Measurements from ENCODE around the gene GTSF1L. TPM values are rescaled to one million over a fixed set of nuclear protein-coding genes. Genes with fewer than 3 reads are reported as not detected.

The GTSF1L gene
- not detected for total RNA-seq

DNA sequence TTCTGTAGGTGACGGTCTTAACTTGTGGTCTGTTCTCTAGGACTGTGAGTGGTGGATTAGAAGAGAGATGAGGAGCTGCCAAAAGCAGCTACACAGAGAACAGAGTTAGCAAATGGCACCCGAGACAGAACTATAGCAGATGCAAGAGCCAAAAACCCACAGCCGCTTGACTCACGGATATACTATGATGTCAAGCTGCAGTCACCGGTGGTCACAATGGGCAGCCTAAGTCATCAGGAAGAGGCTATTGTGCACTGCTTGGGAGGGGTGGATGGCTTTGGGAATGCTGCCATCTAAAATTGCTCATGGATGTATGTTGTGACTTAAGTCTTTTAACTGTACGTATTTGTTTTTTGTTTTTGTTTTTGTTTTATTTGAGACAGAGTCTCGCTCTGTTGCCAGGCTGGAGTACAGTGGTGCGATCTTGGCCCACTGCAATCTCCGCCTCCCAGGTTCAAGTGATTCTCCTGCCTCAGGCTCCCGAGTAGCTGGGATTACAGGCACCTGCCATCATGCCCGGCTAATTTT is at the start of gene GTSF1L:
GTSF1L (minus strand) TSS at position 192 of the 528 bp plus-strand sequence. CDS start 308 bp downstream, outside the sequence.
- intact Hi-C loops (cut with DNase I), result no loop called here
- Histone ChIP-seq H3K9me3 (no peaks in the 10 kb centered on the region), H3K27ac (no peak within 1 kb of the TSS), H3K4me3 (no peak within 1 kb of the TSS), H3K36me3 (no peaks in the 10 kb centered on the region), H3K4me1 (no peaks in the 10 kb centered on the region), H3K27me3 (no peaks in the 10 kb centered on the region)
- no peak for DNase-seq (ENCODE audit: low spot score in 2 of 2)
- TF ChIP-seq CTCF (IDR thresholded peaks at IDR 0.05), result no peak

- no peak overlapping the region for H3K4me3 ChIP-seq
- TF ChIP-seq CTCF (IDR thresholded peaks at IDR 0.05), result no peak
- H3K4me1 ChIP-seq, result no peaks in the 10 kb centered on the region
- no peaks in the 10 kb centered on the region for H3K36me3 ChIP-seq
- H3K9me3 ChIP-seq, result peaks cover 0 to 13% of the 10 kb centered on the region in 2 donors
- H3K27me3 ChIP-seq, result no peaks in the 10 kb centered on the region
- intact Hi-C loops (cut with DNase I), result no loop called here
- DNase-seq (ENCODE audit: low spot score in 2 of 2), result no peak
- H3K27ac ChIP-seq, result no peak overlapping the region
Measured at GRCh38 chr20:43774754-43775153, 48.0 kb upstream of the GTSF1L start.

DNA sequence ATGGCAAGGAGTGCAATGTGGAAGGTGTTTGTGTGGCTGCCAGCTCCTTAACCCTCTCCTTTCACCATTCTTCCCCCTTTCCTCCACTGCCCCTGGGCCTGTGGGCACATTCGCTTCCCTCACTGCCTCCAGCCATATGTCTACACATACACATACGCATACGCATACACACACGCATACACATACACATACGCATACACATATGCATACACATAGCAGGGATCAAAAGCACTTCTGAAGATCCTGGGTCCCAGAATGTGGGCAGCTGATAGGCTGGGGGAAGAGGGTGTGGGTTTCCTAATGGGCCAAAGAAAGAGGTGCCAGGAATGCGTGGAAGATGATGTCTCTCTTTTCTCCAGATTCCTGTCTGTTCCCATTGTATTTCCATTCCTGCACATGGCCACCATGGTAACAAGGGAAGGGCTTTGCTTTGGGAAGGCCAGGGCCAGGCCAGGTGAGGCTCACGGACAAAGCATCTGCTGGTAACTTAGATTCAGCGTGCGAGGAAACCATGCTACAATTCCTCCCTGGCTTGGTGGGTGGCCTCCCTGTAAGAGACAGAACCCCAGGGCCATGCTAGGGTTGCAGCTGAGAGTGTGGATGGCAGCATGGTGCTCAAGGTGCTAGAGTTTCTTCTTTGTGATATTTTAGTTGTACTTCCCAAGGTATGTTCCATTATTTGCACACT is 44.8 kb upstream of the GTSF1L start:
- intact Hi-C loops (cut with DNase I), result no loop called here
- H3K27ac ChIP-seq, result no peak overlapping the region
- no peak for TF ChIP-seq CTCF (IDR thresholded peaks at IDR 0.05)

DNA sequence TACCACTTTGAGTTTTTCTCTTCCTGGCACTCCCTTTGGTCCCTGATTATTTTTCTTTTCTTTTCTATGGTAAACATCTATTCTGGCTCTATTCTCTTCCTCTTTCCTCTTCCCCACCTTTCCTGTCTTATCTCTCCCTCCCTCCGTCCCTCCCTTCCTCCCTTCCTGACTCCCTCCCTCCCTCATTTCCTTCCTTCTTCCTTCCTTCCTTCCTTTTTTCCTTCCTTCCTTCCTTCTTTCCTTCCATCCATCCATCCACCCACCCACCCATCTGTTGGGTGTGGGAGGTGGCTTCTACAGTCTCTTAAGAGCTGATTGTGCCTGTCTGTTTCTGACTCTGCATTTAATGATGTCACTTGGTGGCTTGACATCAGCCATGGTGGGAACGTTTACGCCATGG is 43.5 kb upstream of the GTSF1L start:
- TF ChIP-seq CTCF (IDR thresholded peaks at IDR 0.05), result no peak
- H3K36me3 ChIP-seq, result no peaks in the 10 kb centered on the region
- DNase-seq (ENCODE audit: low spot score in 2 of 2), result no peak
- no peak overlapping the region for H3K4me3 ChIP-seq
- intact Hi-C loops (cut with DNase I), result no loop called here
- H3K27me3 ChIP-seq, result no peaks in the 10 kb centered on the region
- H3K4me1 ChIP-seq, result peaks cover 5% of the 10 kb centered on the region in 2 donors
- H3K27ac ChIP-seq, result no peak overlapping the region
- H3K9me3 ChIP-seq, result no peaks in the 10 kb centered on the region

More for the DNA sequence above, 44.8 kb upstream of the GTSF1L start:
- no peak for DNase-seq (ENCODE audit: low spot score in 2 of 2)
- Histone ChIP-seq H3K9me3 (no peaks in the 10 kb centered on the region), H3K27me3 (no peaks in the 10 kb centered on the region), H3K4me1 (peaks cover 0 to 3% of the 10 kb centered on the region in 2 donors), H3K36me3 (no peaks in the 10 kb centered on the region), H3K4me3 (no peak overlapping the region)

- TF ChIP-seq CTCF (IDR thresholded peaks at IDR 0.05), result no peak
- H3K4me1 ChIP-seq, result peaks cover 5% of the 10 kb centered on the region in 2 donors
- H3K4me3 ChIP-seq, result no peak overlapping the region
- no peak for DNase-seq (ENCODE audit: low spot score in 2 of 2)
- H3K9me3 ChIP-seq, result no peaks in the 10 kb centered on the region
- H3K27me3 ChIP-seq, result no peaks in the 10 kb centered on the region
- intact Hi-C loops (cut with DNase I), result no loop called here
- no peak overlapping the region for H3K27ac ChIP-seq
- no peaks in the 10 kb centered on the region for H3K36me3 ChIP-seq
Measured at GRCh38 chr20:43767686-43768474, 41.1 kb upstream of the GTSF1L start.

Data from ascending aorta (tissue), 2 donors.